ENCODE data around the gene CENPP.

GRCh38 chr9:92614763-92615461 is 289.2 kb downstream of the CENPP start:
- TF ChIP-seq EZH2phosphoT487 (IDR thresholded peaks at IDR 0.05; ENCODE audit: low read depth) (no peak), CTCF (IDR thresholded peaks at IDR 0.05; ENCODE audit: low read depth, low read length) (no peak)
